H1 (cell line): ENCODE measurements around the gene OBI1. TPM values are rescaled to one million over a fixed set of nuclear protein-coding genes. Genes with fewer than 3 reads are reported as not detected.

Experiments used
- CHD7 ChIP-seq: fragments of 300-600 bp; sonication (generic); IDR thresholded peaks from 2 replicates; pipeline ENCODE4 v1.7.1; 2012; ENCODE audit warnings: low read length, moderate library complexity, mild to moderate bottlenecking, inconsistent platforms; ENCODE audit not compliant: insufficient replicate concordance
- POLR2A ChIP-seq, 2 experiments: IDR thresholded peaks; 1 replicate in 1 of 2; 2 replicates in 1 of 2; pipeline ENCODE4 v1.6.1; 2011; ENCODE audit warnings: low read depth in 2 of 2, low read length in 2 of 2, mild to moderate bottlenecking in 2 of 2; ENCODE audit errors: control extremely low read depth in 1 of 2
- polyA plus RNA-seq, 7 experiments: library from polyadenylated mRNA; depleted of rRNA in 3 of 7; stranded (reverse) in 5 of 7; unstranded in 2 of 7; fragments of >200 nt in 5 of 7; fragments of 200-250 nt in 2 of 7; gene quantifications; 1 replicate in 5 of 7; 2 replicates in 1 of 7; 4 replicates in 1 of 7; pipeline versions ENCODE4 v1.2.1 to v1.2.3, GENCODE V29; 2011 to 2013; ENCODE audit warnings: missing spikeins in 2 of 7, mixed read lengths in 2 of 7
- total RNA-seq: library from RNA; stranded (reverse); fragmentation: NEBNext Ultra II Directional; extraction: Animal tissue kit (Norgen Biotek cat#: 25700); gene quantifications from 2 replicates; pipeline ENCODE4 v1.2.1, GENCODE V29; 2021

Gene OBI1
- total and polyA plus RNA-seq, 2 of the 8 experiments (the other 6 are each of a cell fraction or from before 2014, with no cell fraction given) = 7.1 to 14.3 TPM

- TF ChIP-seq CHD7 (no peak), POLR2A (IDR thresholded peaks at IDR 0.05; ENCODE audit: control extremely low read depth in 1 of 2, low read depth in 2 of 2, low read length in 2 of 2) (no peak)
These were observed 52.2 kb downstream of the OBI1 start (continued) for GRCh38 chr13:78606471-78607408.
